A673 (cell line): ENCODE data around the gene SYNE2.

Source experiments
- CTCF ChIP-seq: fragments of 300-800, 200-600 bp; sonication (generic); conservative IDR thresholded peaks from 2 replicates; pipeline ENCODE4 v1.5.1; 2017; ENCODE audit warnings: low read depth, mild to moderate bottlenecking, antibody characterized with exemption, low read length, moderate library complexity, mixed read lengths
- EZH2 ChIP-seq: fragments of 200-600 bp; sonication (generic); IDR thresholded peaks from 2 replicates; pipeline ENCODE4 v1.6.1; 2017; ENCODE audit warnings: borderline replicate concordance, low read depth, mild to moderate bottlenecking, mixed read lengths, antibody characterized with exemption, low read length; ENCODE audit not compliant: poor library complexity, severe bottlenecking

GRCh38 chr14:63901434-63902085 lies 48.8 kb downstream of the SYNE2 start:
- TF ChIP-seq CTCF (no peak), EZH2 (no peak)
